ENCODE data around the gene ALDH3A2.

DNA sequence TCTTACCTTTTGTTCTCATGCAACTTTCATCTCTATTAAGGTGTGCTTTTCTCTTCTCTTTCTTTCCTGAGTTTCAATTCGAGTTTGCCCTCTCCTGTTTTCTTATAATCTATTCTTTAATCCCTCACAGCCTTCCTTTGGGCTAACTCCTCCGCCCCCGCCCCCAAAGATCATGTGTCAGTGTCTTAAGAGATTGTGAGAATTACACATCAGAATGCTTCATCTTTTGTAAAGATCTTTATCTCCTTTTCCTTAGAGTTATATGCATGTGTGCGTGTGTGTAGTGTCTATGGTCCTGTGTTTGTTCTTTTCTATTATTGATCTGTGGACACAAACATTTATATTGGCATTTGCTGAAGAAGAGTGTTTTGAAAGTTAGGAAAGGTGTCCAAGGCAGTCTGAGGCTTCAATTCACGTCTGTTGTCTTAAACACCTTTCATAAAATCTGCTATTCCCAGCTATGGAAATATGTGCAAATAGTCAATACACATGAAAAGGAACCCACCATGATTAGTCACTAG is 6.1 kb upstream of the ALDH3A2 start:
- TF ChIP-seq CTCF (tag by site-specific recombination; IDR thresholded peaks at IDR 0.05) (no peak), ZNF37A (tag by site-specific recombination; IDR thresholded peaks at IDR 0.05) (no peak), TCF7L2 (IDR thresholded peaks at IDR 0.05; ENCODE audit: borderline replicate concordance, low read depth, low read length) (no peak), ZBTB21 (tag by site-specific recombination; IDR thresholded peaks at IDR 0.05) (no peak), ZFP37 (tag by site-specific recombination; IDR thresholded peaks at IDR 0.05) (no peak), ZBTB48 (tag by site-specific recombination; IDR thresholded peaks at IDR 0.05) (no peak), ZNF10 (tag by site-specific recombination; IDR thresholded peaks at IDR 0.05) (no peak)
- TF ChIP-seq, protein P1, sequence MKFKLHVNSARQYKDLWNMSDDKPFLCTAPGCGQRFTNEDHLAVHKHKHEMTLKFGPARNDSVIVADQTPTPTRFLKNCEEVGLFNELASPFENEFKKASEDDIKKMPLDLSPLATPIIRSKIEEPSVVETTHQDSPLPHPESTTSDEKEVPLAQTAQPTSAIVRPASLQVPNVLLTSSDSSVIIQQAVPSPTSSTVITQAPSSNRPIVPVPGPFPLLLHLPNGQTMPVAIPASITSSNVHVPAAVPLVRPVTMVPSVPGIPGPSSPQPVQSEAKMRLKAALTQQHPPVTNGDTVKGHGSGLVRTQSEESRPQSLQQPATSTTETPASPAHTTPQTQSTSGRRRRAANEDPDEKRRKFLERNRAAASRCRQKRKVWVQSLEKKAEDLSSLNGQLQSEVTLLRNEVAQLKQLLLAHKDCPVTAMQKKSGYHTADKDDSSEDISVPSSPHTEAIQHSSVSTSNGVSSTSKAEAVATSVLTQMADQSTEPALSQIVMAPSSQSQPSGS (tag by site-specific recombination; IDR thresholded peaks at IDR 0.05; ENCODE audit: low read depth): no peak
- TF ChIP-seq, protein P2, sequence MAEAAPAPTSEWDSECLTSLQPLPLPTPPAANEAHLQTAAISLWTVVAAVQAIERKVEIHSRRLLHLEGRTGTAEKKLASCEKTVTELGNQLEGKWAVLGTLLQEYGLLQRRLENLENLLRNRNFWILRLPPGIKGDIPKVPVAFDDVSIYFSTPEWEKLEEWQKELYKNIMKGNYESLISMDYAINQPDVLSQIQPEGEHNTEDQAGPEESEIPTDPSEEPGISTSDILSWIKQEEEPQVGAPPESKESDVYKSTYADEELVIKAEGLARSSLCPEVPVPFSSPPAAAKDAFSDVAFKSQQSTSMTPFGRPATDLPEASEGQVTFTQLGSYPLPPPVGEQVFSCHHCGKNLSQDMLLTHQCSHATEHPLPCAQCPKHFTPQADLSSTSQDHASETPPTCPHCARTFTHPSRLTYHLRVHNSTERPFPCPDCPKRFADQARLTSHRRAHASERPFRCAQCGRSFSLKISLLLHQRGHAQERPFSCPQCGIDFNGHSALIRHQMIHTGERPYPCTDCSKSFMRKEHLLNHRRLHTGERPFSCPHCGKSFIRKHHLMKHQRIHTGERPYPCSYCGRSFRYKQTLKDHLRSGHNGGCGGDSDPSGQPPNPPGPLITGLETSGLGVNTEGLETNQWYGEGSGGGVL (tag by site-specific recombination; IDR thresholded peaks at IDR 0.05): no peak
